Gastroesophageal sphincter (tissue), 4 donors: ENCODE measurements around the gene SND1. TPM values are rescaled to one million over a fixed set of nuclear protein-coding genes. Genes with fewer than 3 reads are reported as not detected.

Source experiments
- ATAC-seq: fragments of 150-250 bp; one replicate; pipeline ENCODE4 v1.9.1; 2016; ENCODE audit warnings: mild to moderate bottlenecking, moderate library complexity
- H3K27ac ChIP-seq, 4 donors: fragments of 200-600 bp; sonication (generic) in 3 of 4; 1 replicate in 3 of 4; 2 replicates in 1 of 4; pipeline ENCODE4 v1.5.1; 2016 to 2019
- H3K27me3 ChIP-seq: fragments of 200-600 bp; sonication (generic); one replicate; pipeline ENCODE4 v1.5.1; 2019
- H3K36me3 ChIP-seq, 2 donors: fragments of 200-600 bp; sonication (generic); one replicate each; pipeline ENCODE4 v1.5.1; 2019; ENCODE audit warnings: control low read depth in 1 of 2
- H3K4me1 ChIP-seq, 3 donors: fragments of 200-600 bp; sonication (generic); 1 replicate in 2 of 3; 2 replicates in 1 of 3; pipeline ENCODE4 v1.5.1; 2016 to 2019; ENCODE audit warnings: control low read depth in 2 of 3
- H3K4me3 ChIP-seq, 2 donors: fragments of 200-600 bp; sonication (generic); one replicate each; pipeline ENCODE4 v1.5.1; 2019; ENCODE audit warnings: mild to moderate bottlenecking in 1 of 2, moderate library complexity in 1 of 2
- H3K9me3 ChIP-seq, 3 donors: fragments of 200-600 bp; sonication (generic); one replicate each; pipeline ENCODE4 v1.5.1; 2017 to 2019; ENCODE audit warnings: control low read depth in 2 of 3
- EP300 ChIP-seq: sonication (generic); formaldehyde crosslinking; IDR thresholded peaks from one replicate; pipeline ENCODE4 v1.6.1; 2017; ENCODE audit warnings: antibody characterized with exemption, mild to moderate bottlenecking
- POLR2A ChIP-seq, 2 donors: fragments of 450-650 bp; IDR thresholded peaks; one replicate each; pipeline ENCODE4 v1.6.1; 2017; ENCODE audit warnings: antibody characterized with exemption in 2 of 2, mild to moderate bottlenecking in 2 of 2, moderate library complexity in 1 of 2
- POLR2AphosphoS5 ChIP-seq: sonication (generic); formaldehyde crosslinking; IDR thresholded peaks from one replicate; pipeline ENCODE4 v1.6.1; 2017; ENCODE audit warnings: antibody characterized with exemption
- WGBS, 2 donors: methylation state at CpG; one replicate each; pipeline ENCODE4 v1.1.5; 2018; ENCODE audit warnings: low coverage in 1 of 2; 5-methylcytosine and 5-hydroxymethylcytosine counted together
- total RNA-seq, 4 donors: library from RNA; depleted of rRNA; stranded (reverse); fragments of >200 nt; gene quantifications; one replicate each; pipeline ENCODE4 v1.1.0, GENCODE V29; 2016
- TF ChIP-seq, protein P1 (sequence below), 4 experiments: fragments of 200-600 bp in 2 of 4; fragments of 450-650 bp in 2 of 4; sonication (generic) in 1 of 4; IDR thresholded peaks; one replicate each; pipeline ENCODE4 v1.5.1; 2017 to 2019; ENCODE audit warnings: antibody characterized with exemption in 4 of 4, mild to moderate bottlenecking in 2 of 4, moderate library complexity in 2 of 4

The SND1 gene
- total RNA-seq, 4 donors from 2014 or later, result 97.1 to 119 (median 103) TPM

DNA sequence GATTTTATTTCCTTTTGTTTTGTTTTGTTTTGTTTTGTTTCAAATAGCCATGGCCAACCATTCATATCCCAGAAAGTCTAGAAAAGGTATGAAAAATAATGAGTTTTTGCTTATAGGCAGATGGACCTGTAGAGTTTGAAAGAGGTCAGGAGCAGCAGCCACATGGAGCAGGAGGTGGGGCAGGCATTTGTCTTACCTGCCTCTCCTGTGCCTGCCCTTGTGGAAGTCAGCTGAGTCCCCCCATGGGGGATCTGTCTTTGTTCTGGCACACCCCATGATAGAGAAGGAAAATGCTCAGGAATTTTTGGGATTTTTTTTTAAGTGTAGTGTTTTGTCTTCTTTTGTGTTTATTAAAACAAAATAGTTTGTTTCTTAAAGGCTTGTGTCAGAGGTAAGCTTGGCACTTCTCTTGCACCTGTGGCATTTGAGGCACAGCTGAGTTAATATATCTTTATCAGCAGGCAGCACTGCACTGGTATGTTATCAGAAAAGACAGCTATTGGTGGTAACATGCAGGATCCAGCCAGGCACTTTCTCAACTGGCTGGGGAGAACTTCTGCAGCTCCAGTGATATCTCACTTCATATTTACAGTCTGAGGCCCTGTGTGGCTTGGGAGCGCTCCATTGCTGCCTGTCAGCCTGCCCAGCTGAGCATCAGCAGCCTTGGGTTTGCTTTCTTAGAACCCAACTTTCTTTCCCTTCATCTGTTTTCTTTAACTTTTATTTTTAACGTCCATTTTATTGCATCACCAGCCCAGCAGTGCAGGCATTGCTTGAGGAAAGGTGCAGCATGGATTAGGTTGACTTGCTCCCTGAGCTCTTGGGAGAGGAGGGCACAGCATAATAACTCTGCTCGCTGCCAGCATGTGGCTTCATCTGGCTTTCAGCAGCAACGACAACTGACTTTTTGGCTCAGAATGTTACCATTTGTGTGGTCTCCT, 334.9 kb downstream of the SND1 start:
- H3K4me3 ChIP-seq, result no peak overlapping the region
- no peaks in the 10 kb centered on the region for H3K27me3 ChIP-seq
- TF ChIP-seq POLR2A (IDR thresholded peaks at IDR 0.05), result no peak
- TF ChIP-seq, protein P1, sequence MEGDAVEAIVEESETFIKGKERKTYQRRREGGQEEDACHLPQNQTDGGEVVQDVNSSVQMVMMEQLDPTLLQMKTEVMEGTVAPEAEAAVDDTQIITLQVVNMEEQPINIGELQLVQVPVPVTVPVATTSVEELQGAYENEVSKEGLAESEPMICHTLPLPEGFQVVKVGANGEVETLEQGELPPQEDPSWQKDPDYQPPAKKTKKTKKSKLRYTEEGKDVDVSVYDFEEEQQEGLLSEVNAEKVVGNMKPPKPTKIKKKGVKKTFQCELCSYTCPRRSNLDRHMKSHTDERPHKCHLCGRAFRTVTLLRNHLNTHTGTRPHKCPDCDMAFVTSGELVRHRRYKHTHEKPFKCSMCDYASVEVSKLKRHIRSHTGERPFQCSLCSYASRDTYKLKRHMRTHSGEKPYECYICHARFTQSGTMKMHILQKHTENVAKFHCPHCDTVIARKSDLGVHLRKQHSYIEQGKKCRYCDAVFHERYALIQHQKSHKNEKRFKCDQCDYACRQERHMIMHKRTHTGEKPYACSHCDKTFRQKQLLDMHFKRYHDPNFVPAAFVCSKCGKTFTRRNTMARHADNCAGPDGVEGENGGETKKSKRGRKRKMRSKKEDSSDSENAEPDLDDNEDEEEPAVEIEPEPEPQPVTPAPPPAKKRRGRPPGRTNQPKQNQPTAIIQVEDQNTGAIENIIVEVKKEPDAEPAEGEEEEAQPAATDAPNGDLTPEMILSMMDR (IDR thresholded peaks at IDR 0.05), result no peak
- no peaks in the 10 kb centered on the region for H3K9me3 ChIP-seq
- no peak overlapping the region for H3K27ac ChIP-seq
- ATAC-seq, result no peak
- peaks cover 0 to 12% of the 10 kb centered on the region in 2 donors for H3K36me3 ChIP-seq
- WGBS, 2 donors, result 32 to 71% methylated on average over 3 to 4 of the region's 4 CpGs
- peaks cover 0 to 13% (median 0%) of the 10 kb centered on the region in 3 donors for H3K4me1 ChIP-seq

DNA sequence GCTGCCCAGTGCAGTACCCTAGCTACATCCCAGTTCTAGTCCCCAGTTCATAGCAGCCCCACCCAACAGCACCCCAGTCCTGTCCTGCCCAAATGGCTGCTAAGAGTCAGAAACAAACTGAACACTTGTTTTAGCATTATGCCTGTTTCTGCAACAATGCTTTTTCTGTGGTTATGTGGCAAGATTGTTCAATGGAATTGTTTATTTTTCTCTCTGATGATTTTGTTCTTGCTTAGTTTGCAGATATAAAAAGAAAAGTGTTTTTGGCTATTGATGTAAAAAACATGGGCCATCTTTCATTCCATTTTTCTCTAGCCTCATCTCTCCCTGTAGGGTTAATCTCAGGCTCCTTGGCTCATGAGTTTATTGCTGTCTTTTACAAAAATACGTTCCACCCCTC, 336.8 kb downstream of the SND1 start:
- Histone ChIP-seq H3K9me3 (no peaks in the 10 kb centered on the region), H3K36me3 (peaks cover 0 to 28% of the 10 kb centered on the region in 2 donors), H3K4me3 (no peak overlapping the region), H3K27ac (no peak overlapping the region), H3K27me3 (no peaks in the 10 kb centered on the region), H3K4me1 (peaks cover 0 to 13% (median 0%) of the 10 kb centered on the region in 3 donors)
- no peak for ATAC-seq
- TF ChIP-seq EP300, result no peak
- TF ChIP-seq POLR2A (IDR thresholded peaks at IDR 0.05), result no peak
- TF ChIP-seq, protein P1 (IDR thresholded peaks at IDR 0.05), result no peak
- TF ChIP-seq POLR2AphosphoS5, result no peak
- WGBS, 2 donors, result 40% methylated on average over 1 of the region's 1 CpG; no CpG with 5 or more reads in 1 of the 2 donors

DNA sequence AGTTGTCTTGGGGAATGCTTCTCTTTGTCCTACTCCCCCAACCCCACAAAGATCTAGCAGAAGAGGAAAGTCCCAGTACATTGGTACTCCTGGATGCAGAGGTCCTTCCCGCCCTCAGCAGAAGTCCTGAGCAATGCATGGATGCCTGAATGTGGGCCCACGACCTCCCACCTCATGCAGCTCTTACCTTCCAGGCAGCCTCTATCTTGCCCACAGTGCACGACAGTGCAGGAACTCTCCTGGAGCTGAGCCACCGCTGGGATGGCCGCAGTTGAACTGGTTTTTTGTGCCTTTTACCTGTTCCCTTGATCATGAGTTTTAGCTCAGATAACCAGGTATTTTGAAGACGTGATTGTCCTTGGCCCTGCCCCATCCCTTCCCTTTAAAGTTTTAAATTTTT, 341.3 kb downstream of the SND1 start:
- Histone ChIP-seq H3K4me1 (peaks cover 0 to 37% (median 12%) of the 10 kb centered on the region in 3 donors), H3K27me3 (no peaks in the 10 kb centered on the region), H3K36me3 (peaks cover 0 to 28% of the 10 kb centered on the region in 2 donors), H3K4me3 (no peak overlapping the region), H3K27ac (no peak overlapping the region), H3K9me3 (no peaks in the 10 kb centered on the region)
- 94 to 95% methylated on average over 3 to 6 of the region's 6 CpGs for WGBS, 2 donors
- no peak for ATAC-seq
- no peak for TF ChIP-seq EP300

DNA sequence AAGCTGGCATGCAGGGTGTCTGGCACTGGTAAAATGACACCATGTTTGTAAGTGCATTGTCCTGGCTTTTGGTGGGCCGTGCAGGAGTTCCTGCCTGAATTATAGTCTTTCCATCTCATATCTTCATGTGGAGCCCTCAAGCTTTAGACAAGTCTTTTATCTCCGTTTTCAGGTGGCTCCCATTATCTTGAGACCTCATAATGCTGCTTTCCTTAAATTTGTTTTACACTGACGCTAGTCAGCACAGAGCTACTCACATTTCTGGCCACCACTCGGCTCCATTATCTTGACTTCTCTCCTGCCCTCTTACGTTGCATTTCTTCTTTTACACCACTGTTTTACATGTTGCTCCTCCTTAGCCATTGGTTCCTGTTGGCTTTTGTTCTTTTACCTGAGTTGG, 342.0 kb downstream of the SND1 start:
- peaks cover 0 to 33% (median 12%) of the 10 kb centered on the region in 3 donors for H3K4me1 ChIP-seq
- H3K27ac ChIP-seq, result no peak overlapping the region
- no peak for TF ChIP-seq POLR2AphosphoS5
- no peak for TF ChIP-seq EP300
- TF ChIP-seq POLR2A (IDR thresholded peaks at IDR 0.05), result no peak
- TF ChIP-seq, protein P1 (IDR thresholded peaks at IDR 0.05), result no peak
- 96 to 100% methylated on average over 5 of the region's 5 CpGs for WGBS, 2 donors
- H3K36me3 ChIP-seq, result peaks cover 0 to 28% of the 10 kb centered on the region in 2 donors
- ATAC-seq, result no peak
- no peaks in the 10 kb centered on the region for H3K9me3 ChIP-seq
- no peak overlapping the region for H3K4me3 ChIP-seq
- no peaks in the 10 kb centered on the region for H3K27me3 ChIP-seq

DNA sequence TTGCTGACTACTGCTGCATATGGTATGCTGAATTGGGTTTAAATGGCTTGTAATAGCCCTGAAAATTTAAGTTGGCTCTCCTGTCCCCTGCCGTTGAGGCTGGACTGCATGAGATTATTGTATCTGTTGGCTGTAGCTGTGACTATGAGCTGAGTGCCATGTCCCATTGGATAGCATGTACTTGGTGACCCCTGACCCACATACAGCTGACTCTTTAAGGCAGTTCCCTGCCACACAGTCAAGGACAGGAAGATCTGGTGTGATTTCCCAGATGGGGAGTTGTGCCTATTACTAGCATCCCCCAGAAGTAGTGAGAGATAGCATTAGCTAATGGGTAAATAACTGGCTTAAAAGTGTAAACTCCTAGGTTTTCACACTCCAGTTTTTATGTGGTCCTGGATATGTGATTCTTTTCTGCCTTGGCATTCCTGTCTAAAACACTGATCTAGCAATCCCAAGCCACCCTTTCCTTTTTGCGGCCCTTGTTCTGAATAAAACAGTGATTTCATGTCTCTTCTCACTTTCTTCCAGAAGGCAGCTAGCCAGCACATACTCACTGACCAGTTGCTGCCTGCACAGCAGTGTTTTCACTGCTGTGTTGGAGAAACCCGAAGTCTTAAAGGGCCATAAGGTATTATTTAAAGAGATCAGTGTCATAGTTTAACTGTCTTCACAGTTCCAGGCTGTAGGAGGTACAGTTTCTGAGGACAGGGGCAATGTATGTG, 343.3 kb downstream of the SND1 start:
- TF ChIP-seq EP300 (no peak), POLR2AphosphoS5 (no peak), POLR2A (IDR thresholded peaks at IDR 0.05) (no peak)
- TF ChIP-seq, protein P1 (IDR thresholded peaks at IDR 0.05), result no peak
- H3K27ac ChIP-seq, result peak overlapping the region in 3 of 4 donors; percentile 36 to 63 (median 38)

More for the DNA sequence above, 343.3 kb downstream of the SND1 start:
- Histone ChIP-seq H3K4me3 (no peak overlapping the region), H3K27me3 (no peaks in the 10 kb centered on the region), H3K4me1 (peaks cover 0 to 29% (median 12%) of the 10 kb centered on the region in 3 donors), H3K36me3 (peaks cover 0 to 28% of the 10 kb centered on the region in 2 donors), H3K9me3 (no peaks in the 10 kb centered on the region)
- 6 to 21% methylated on average over 2 of the region's 3 CpGs for WGBS, 2 donors
- ATAC-seq, result peak; percentile 53
